T-helper 1 cell (primary cell): ENCODE results near the gene PLA2G4B.

Experiments used
- DNase-seq, 5 donors: peaks; one replicate each; pipeline ENCODE4 v3.0.0-alpha.2; 2012 to 2020

The PLA2G4B gene

GRCh38 chr15:41827880-41828806, 10.5 kb upstream of the PLA2G4B start, which contains the start of gene JMJD7:
TSS of gene JMJD7 (plus strand) at chr15:41828092. CDS start at chr15:41828125, 33 bp downstream.
- peak; percentile 87 to 96 (median 94) for DNase-seq

GRCh38 chr15:41828807-41829141, 9.9 kb upstream of the PLA2G4B start:
- no peak for DNase-seq

GRCh38 chr15:41829959-41830646, 8.5 kb upstream of the PLA2G4B start:
- no peak for DNase-seq

GRCh38 chr15:41831291-41831690, 7.4 kb upstream of the PLA2G4B start:
- peak in 2 of 5 donors; percentile 22 to 77 for DNase-seq

GRCh38 chr15:41832208-41832607, 6.4 kb upstream of the PLA2G4B start:
- DNase-seq, result no peak

- DNase-seq, result no peak
Measured at GRCh38 chr15:41832875-41833274, 5.8 kb upstream of the PLA2G4B start.

GRCh38 chr15:41834096-41834495, 4.6 kb upstream of the PLA2G4B start:
- no peak for DNase-seq

GRCh38 chr15:41836073-41836472, 2.6 kb upstream of the PLA2G4B start:
- no peak for DNase-seq

GRCh38 chr15:41836713-41837454, 1.8 kb upstream of the PLA2G4B start:
- DNase-seq, result no peak

GRCh38 chr15:41839781-41840491, 1.3 kb downstream of the PLA2G4B start:
- DNase-seq, result no peak

GRCh38 chr15:41840673-41841072, 2.0 kb downstream of the PLA2G4B start:
- no peak for DNase-seq

GRCh38 chr15:41841131-41841530, 2.5 kb downstream of the PLA2G4B start:
- no peak for DNase-seq

- no peak for DNase-seq
Measured at GRCh38 chr15:41842229-41842628, 3.6 kb downstream of the PLA2G4B start.

- DNase-seq, result no peak
Measured at GRCh38 chr15:41843571-41843970, 4.9 kb downstream of the PLA2G4B start.

GRCh38 chr15:41844814-41845213, 6.2 kb downstream of the PLA2G4B start:
- no peak for DNase-seq

GRCh38 chr15:41847206-41847605, 8.6 kb downstream of the PLA2G4B start:
- DNase-seq, result no peak

GRCh38 chr15:41847981-41848380, 9.3 kb downstream of the PLA2G4B start:
- no peak for DNase-seq

GRCh38 chr15:41848631-41849030, 10.0 kb downstream of the PLA2G4B start:
- DNase-seq, result no peak

- DNase-seq, result no peak
Measured at GRCh38 chr15:41849204-41849603, 10.6 kb downstream of the PLA2G4B start.

GRCh38 chr15:41849861-41850260, 11.2 kb downstream of the PLA2G4B start:
- no peak for DNase-seq

GRCh38 chr15:41850482-41851166, 12.0 kb downstream of the PLA2G4B start:
- no peak for DNase-seq

- no peak for DNase-seq
Measured at GRCh38 chr15:41851167-41851523, 12.5 kb downstream of the PLA2G4B start.
